Retina (tissue), 1 donor: ENCODE results near the gene PRG2.

Experiments
- DNase-seq: peaks from one replicate; pipeline ENCODE4 v3.0.0-alpha.2; 2016

PRG2 gene

DNA sequence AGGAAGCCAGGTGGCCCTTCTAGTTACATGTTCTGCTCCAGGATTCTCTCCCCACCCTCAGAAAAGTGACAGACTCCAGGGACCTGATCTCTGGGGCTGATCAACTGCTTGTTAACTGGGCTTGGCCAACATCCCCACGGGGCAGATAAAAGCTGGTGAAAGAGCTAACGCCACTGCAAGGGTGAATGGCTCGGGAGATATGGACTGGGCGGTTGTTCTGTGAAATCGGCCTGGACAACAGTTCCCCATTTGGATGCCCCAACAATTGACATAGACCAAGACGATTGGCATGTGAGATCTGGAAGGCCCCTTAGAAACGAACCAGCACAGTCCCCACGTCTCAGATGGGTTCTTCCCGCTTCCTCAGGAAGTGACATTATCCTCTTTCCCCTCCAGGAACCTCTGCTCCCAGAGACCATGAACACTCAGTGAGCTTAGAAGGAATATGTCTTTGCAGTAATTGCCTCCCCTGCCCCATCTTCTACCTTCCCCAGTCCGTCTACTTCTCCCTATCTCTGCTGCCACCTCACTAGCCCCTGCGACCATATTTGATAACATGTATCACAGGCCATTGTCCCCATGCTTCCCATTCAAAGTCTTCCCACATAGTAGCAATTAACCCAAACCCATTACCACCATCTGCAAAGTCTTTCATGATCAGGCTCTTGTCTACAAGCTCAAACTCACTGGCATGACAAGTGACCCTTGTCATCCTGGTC is 5.6 kb upstream of the PRG2 start:
- no peak for DNase-seq

DNA sequence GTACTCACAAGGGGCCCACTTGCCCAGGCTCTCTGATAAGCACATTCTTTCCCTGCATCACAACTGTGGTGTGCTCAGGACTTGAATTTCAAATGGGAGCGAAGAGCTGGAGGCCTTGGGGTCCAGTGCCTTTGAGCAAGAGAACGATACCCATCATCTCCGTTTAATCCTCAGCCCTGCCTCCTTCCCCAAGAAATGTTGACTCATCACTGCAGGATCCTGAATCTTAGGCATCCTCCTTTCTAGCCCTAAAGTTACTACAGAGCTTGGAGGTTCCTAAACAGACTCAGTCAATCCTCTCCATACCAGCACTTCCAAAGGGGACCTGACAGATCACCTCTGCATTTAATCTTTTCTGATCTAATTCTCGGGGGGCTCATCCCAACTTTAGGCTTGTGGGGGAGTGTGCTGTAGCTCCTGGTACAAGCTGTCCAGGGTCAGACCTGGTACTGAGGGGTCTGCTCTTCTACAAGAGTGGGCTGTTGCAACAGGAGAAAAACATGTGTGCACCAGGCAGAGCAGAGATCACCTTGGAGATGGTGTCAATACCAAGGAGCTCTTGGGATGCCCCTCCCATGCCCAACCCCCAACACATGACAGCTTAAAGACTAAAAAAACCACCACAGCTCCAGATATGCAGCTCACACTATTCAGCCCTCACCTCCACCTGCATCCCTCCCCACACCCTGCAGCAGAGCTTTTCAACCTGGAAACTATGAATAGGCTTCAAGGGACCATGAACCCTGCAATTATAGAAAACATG is 3.9 kb upstream of the PRG2 start:
- DNase-seq: no peak

DNA sequence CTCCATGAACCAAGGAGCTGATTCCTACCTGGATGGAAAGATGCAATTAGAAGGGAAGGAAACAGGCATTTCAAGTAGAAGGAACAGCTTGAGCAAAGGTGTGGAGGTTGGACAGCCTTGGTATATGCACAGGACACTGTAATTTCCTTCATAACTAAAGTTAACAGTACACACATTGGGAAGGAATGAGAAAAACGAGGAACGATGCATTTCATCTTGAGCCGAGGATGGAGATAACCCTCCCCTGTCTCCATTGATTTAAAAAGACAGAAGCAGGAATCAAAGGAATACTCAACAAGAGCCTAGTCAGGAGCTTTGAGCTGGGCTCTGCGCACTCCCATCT is 2.3 kb upstream of the PRG2 start:
- DNase-seq: no peak

DNA sequence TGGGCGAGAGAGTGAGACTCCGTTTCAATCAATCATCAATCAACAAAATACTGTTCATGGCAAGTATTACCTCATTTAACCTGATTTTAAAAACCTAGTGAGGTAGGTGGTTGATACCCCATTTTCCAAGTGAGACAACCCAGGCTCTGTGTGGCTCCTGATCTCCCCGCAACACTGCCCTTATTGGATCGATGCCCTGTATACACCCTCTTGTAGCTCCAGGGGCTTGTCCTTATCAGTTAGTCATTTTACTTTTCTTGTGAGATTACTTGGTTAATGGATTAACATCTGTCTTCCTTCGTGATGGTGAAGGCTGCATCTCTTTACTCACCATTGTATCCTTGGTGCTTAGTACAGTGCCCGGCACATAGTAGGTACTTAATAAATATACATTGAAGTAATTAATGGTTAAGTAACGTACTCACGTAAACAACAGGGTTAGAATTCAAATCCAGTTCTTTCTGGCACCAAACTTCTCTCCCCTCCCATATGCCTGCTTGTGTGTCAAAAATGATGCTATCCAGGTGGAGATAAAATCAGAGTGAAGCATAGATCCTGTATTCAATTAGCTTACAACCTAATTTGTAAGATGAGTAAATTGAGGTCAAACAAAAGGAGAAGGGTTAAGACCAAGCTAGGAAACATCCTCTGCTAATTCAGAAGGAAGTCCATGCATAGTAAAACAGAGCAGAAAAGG is 1.8 kb upstream of the PRG2 start:
- DNase-seq: no peak

DNA sequence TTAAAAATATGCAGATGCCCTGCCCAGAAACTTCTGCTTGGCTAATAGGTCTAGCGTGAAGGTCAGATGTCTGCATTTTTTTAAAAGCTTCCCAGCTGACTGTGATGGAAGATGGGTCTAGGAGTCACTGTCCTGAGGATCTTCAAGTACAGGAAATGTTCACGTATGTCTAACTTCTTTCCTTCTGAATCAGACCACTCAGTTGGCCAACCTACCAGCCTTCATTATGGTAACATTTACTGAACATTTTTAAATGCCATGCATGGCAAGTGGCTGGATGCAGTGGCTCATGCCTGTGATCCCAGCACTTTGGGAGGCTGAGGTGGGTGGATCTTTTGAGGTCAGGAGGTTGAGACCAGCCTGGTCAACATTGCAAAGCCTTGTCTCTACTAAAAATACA is 1.1 kb upstream of the PRG2 start:
- DNase-seq: no peak

DNA sequence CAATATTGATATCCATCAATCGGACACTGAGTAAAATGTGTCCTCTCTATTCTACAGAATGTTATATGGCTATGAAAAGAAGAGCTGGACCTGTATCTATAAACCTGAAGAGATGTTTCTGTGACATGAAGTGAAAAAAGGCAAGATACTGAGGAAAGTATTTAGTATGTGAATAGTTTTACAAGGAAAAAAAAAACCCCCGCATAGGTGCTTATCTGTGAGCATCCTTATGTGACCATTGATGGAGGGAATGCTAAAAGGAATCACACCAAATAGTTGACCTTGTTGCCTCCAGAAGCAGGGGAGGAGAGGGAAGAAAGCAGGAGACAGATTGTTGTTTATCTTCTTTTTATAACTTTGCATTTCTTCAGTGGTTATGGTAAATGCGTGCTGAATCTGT is 661 bp upstream of the PRG2 start:
- no peak for DNase-seq

DNA sequence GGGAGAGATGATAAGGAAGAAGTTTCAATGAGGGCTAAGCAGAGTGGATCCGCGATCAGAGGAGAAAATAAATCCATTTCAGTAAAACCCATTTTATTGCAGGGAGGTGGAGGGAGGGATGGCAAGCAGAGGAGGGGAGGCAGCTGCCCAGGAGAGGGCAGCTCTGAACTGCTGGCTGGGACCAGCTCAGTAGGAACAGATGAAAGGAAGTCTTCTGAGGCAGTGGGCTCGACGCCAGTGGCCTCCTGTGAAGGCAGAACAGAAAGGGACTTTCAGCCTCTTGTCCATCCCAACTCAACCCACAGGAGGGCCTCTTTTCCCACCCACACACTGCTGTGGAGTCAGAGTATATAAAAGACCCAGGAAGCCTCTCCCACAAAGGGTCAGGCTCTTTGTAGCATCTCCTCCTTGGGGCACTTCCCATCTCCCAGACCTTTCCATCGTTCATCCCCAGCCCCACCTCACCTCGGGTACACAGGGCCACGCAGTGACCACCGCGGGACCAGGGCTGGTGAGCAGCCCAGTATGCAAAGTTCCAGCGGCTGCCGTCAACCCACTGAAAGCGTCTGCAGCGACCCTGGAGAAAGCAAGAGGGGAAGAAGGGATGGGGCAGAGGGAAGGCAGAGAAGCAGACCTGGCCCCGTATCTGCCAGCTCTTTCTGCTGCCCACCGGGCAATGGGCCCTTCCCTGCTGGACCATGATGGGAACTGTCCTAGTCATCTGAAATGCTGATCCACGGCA is 3.0 kb downstream of the PRG2 start:
- DNase-seq: no peak

DNA sequence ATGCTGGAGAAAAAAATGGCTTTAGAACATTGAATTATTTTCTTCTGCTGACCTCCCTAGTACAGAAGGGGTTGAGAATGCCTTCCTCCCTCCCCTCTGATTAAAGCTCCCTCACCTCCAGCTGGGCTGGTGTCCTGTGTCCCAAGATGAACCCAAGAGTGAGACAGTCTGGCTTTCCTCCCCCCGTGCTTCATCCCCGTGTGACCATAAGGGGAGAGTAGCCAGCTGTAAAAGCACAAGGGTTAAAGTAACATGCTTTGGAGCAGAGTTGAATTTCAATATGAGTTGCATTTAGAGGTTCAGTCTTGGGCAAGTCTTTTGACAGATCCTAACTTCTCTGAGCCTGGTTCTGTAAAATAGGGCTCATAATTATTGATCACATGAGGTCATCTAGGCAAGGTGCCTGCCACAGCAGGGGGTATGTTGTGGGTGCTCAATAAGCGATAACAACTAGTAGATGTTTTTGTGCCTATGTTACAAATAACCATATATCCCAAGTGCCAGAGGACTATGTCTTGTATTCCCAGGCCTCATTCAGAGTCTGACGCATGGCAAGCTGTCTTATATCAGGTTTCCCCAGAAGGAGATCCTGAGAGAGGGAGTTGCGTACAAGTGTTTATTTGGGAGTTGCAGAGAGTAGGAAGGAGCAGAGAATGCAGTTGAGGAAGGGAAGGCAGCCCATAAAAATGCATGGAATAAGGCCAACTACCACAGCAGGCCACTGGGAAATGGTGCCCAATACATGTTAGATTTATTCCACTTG is 4.1 kb downstream of the PRG2 start:
- no peak for DNase-seq

DNA sequence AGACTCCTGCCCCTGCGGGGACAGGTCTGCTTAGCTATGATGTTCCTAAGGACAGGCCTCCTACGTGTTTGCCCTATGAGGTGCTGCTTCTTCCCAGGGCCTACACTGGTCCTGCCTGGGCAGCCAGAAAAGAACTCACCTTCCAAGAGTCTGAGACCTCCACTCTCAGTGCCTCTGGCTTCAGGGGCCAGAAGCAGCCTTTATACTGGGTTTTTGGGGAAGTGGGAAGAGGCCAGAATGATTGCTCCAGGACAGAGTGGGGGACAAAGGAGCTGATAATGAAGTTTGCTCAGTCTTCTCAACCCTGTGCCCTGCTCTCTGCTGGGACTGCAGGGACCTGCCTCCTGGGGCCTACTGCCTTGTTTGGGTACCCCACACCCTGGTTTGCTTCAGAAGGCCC is 9.5 kb downstream of the PRG2 start, which contains the start of gene PRG3:
Gene PRG3 (minus strand): TSS at position 176 of the 400 bp plus-strand sequence. CDS start 442 bp downstream, outside the sequence.
- DNase-seq: no peak

DNA sequence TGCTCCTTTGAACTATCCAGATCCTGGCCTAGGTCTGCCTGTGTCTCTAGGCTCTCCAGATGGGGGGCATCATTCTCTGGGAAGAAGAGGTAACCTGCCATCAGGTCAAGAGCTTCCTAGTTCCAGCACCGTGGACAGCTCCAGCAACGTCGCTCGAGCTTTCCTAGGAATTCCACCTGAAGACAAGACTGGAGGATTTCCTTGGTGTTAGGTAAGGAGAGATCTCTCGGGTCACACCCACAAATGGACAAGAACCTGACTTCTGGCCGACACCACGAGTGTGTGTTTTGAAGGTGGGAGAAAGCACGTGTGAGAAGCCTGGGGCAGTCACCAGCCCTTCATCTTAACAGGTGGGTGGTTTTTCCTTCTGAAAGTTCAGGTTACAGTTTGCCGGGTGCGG is 10.7 kb downstream of the PRG2 start:
- DNase-seq: no peak

DNA sequence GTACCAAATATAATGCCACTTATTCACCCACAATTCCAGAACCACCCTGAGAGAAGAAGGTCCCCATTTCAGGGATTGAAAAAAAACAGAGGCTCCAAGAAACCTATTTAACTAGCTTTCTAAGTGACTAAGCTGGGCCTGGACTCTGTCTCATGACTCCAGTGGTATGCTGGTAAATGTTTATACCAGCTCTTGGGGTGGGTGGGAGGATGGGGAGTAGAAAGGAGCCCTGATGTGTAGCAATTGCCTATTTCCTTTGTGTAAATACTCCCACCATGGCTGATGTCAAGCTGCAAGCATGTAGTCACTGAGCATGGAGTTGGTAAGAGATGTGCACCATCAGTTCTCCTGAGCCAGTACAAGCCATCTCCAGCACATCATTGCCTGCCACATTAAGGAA is 12.3 kb downstream of the PRG2 start:
- DNase-seq: no peak

DNA sequence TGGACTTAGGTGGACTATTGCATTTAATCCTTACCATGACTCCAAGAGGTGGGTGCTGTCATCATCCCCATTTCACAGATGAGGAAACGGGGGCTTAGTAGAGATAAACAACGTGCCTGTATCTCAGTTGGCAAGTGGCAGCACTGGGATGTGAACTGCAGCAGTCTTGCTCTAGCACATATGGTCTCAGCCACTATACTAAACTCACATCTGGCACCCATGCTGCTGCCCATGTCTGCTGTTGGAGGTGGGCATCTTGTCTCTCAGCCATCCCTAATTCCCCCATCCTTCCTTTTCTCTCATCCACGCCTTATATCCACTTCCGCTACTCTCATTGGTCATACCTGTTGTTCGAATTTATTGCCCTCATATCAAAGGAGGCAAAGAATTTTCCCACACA is 13.3 kb downstream of the PRG2 start:
- no peak for DNase-seq

DNA sequence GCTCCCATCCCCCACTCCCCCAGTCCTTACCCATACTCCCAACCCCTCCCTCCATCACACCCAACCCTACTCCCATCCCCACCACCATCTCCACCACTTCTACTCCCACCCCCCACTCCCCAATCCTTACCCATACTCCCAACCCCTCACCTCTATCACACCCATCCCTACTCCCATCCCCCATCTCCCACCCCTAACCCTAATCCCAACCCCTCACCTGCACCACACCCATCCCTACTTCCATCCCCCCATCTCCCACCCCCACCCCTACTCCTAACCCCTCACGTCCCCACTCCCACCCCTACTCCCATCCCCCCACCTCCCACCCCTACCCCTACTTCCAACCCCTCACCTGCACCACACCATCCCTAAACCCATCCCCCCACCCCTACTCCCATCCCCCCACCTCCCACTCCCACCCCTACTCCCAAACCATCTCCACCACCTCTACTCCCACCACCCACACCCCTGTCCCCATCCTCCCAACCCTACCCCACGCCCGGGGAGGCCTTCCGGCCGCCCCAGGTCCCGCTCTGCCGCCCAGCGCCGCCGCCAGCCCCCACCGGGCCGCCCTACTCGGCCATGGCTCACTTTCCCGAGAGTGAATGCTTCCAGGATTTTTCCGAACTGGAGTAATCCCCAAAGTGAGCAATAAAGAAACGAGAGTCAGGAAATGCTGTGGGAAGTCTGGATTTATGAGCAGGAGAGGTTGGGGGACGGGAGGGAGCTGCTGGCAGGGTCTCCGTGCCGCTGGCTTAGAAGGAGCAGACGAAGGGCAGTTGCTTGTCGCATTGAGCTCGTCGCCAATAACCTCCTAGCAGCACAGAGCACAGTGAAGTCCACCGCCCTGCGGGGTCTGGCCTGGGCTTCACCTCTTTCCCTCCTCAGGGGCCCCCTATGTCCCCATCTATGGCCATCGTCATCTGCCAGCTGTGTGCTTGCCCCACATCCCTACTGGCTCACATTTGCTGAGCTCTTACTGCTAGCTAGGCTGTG is 14.1 kb downstream of the PRG2 start:
- DNase-seq: no peak

DNA sequence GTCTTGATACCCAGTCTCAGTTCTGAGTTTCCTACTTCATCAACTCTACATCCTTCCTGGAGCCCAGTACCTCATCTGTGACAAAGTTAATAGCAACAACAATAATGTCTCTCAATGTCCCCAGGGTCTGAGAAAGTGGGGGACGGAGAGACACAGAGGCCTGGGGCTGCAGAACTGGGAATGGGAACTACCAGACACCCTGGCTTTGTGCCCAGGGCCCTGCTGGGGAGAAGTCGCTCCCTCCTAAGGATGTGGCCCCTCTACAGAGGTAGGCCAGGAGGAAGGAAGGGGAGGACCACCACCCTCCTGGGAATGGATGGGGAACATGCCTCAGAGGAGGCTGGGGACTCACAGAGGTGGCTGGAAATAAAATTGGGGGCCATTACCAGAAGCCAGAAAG is 15.0 kb downstream of the PRG2 start:
- DNase-seq: no peak

DNA sequence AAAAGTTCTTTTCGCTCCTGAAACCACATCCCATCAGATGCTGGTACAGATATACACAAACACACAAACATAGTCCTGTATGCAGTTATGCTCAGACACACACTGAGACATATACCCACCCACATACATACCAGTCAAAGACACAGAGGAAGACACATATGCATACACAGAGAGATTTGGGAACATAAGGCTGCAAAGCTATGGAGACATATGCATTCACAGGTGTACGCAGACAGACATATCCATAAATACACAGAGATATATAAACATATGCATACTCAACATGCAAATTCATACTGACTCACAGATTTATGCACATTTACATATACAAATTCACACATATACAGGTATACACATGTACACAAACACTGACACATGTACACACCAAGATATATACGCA is 15.5 kb downstream of the PRG2 start:
- DNase-seq: no peak

DNA sequence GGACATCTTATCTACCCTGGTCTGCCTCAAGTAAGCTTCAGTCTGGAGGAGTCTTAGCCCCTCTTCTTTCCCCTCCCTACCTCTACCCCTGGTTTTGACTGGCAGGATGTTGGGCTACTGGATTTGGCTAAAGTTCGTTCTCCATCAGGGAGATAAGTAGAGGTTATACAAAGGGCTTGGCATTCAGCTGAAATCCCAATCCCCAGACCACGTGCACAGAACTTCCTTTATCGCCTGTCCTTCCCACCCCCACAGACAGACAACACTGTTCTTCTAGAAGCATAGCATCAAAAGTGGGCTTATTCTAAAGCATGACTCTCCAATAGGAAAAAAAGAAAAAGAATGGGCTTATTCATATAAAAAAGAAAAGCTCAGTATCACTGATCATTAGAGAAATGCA is 17.3 kb downstream of the PRG2 start:
- no peak for DNase-seq

DNA sequence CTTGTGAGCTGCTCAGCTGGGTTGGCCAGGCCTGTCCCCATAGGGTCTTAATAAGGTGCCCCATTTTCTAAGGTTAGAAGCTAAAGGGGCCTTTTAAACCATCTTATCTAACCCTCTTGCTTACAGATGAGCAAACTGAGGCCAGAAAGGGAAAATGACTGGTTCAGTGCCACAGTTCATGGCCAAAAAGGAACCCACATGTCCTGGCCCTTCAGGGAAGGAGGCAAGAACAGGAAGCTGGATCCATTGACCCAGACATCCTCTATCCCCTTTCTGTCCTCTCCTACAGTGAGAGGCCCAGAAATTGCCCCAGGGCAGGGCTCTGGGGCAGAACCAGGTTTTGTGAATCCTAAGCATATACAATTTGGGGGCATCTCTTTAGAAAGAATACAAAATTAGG is 19.5 kb downstream of the PRG2 start:
- no peak for DNase-seq

DNA sequence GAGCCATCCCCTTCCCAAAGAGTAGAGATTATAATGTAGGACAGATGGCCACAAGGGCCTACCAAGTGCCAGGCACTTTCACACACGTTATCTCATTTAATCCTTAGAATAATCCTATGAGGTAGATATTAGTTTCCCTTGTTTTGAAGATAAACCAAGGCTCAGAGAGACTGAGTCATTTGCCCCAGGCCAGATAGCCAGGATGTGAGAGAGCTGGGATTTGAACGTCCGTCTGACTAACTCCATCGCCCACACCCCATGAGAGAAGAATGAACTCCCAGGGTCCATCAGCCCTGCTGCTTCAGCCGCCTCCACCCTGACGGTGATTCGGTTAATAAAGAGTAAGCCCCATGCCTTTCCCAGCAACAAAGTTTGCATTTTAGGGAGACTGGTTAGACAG is 20.2 kb downstream of the PRG2 start:
- DNase-seq: no peak

DNA sequence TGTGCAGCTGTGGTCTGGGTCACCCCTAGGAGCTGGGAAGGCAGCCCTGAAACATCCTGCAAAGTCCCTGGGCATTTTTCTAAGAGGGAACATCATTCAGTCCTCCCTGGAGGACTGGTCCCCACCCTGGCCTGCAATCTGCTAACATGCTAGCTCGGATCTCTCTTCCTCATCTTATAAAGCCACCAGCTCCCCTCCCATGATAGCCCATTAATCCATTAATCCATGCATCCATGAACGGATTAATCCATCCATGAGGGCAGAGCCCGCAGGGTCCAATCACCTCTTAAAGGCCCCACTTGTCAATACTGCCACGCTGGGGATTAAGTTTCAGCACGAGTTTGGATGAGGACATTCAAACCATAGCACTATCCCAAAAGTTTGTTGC is 21.6 kb downstream of the PRG2 start:
- peak; percentile 59 for DNase-seq

DNA sequence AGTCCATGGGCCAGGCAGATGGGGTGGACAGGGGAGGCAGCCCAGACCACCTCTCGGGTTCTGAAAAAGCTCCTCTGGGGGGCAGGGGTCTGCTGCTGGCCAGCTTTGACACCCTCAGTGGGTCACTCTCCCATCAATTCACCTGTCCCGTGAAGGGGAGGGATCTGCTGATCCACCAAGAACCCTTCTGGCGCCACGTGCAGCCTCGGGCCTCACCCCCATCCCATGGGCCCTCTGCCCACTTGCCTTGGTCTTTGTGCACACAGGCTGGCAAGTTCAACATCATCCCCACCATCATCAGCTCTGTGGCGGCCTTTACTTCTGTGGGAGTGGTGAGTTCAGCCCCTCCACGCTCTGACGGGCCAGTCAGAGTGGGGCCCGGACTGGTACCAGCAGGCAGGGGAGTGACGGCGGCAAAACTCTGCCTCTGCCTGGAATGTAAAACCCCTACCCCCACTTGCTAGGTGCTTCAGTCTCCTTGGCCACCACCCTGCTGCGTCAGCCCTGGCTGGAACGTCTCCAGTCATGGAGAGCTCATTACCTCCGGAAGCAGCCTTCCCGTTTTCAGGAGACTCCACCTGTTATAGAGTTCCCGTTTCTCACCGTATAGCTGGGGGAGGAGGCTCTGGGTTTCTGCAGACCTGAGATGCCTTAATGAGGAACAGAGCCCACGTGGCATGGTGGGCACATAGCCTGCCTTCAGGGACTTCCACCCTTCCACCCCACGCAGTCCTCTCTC is 22.2 kb downstream of the PRG2 start:
- DNase-seq: no peak
